Omental fat pad (tissue), 4 donors: ENCODE data around the gene HNRNPD. TPM values are rescaled to one million over a fixed set of nuclear protein-coding genes. Genes with fewer than 3 reads are reported as not detected.
"Not testable (repeated sequence)": the region's sequence is repeated elsewhere in the genome, so short reads cannot be mapped to it uniquely, and the experiment has no call there.

Source experiments
- ATAC-seq: fragments of 150-250 bp; one replicate; pipeline ENCODE4 v1.9.1; 2016; ENCODE audit warnings: mild to moderate bottlenecking, moderate library complexity; ENCODE audit not compliant: low FRiP score
- DNase-seq: peaks from one replicate; pipeline ENCODE4 v3.0.0-alpha.2; 2019; ENCODE audit warnings: low spot score
- total RNA-seq, 4 donors: library from RNA; depleted of rRNA; stranded (reverse); fragments of >200 nt; gene quantifications; one replicate each; pipeline ENCODE4 v1.1.0, GENCODE V29; 2016
- TF ChIP-seq, protein P1 (sequence below), 3 donors: fragments of 450-650 bp; IDR thresholded peaks; one replicate each; pipeline ENCODE4 v1.5.1; 2016 to 2017; ENCODE audit warnings: antibody characterized with exemption in 3 of 3, mild to moderate bottlenecking in 3 of 3, moderate library complexity in 2 of 3

HNRNPD gene, protein sequence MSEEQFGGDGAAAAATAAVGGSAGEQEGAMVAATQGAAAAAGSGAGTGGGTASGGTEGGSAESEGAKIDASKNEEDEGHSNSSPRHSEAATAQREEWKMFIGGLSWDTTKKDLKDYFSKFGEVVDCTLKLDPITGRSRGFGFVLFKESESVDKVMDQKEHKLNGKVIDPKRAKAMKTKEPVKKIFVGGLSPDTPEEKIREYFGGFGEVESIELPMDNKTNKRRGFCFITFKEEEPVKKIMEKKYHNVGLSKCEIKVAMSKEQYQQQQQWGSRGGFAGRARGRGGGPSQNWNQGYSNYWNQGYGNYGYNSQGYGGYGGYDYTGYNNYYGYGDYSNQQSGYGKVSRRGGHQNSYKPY
- 100 to 1,000 TPM in 1 of 4 donors, 10 to 100 TPM in 3; 69.2 to 108 (median 86.1) TPM for total RNA-seq

DNA sequence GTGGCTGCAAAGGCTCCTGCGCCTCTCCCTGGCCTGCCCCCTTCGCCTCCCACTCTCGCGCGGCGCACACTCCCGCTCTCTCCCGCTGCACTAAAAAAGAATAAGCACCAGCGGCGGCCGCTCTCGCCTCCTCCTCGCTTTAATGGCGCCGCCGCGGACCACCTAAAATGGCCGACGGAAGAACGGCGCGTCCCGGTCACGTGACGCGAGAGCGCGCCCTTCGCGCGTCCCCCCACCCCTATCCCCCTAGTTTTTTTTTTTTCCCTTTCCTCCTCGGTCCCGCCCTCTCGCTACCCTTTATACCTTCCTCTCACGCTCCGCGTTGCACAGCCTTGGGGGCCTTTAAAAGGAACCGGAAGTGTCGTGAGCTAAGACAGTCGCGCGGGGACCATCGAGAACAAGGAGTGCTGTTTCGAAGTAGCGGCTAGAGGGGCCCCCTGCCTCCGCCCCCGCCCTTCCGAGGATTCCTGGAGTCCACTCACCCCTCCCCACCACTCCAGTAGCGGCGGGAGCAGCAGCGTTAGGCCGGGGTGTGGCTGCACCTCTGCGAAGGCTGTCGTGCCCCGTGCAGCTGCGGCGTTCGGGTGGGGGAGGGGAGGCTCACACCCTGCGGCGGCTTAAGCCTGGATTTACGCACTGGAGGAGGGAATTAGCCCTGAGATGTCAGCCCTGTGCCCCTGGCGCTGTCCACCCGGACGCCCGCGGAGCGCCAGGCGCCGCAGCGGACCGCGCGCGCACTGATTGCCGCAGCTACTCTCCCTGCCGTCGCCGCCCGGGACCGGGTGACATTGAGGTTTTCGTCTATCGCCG is at the start of gene HNRNPD:
TSS of gene HNRNPD (minus strand) at position 176 of the 810 bp plus-strand sequence. CDS start 313 bp downstream, outside the sequence.
- DNase-seq: peak; percentile 89
- TF ChIP-seq, protein P1, sequence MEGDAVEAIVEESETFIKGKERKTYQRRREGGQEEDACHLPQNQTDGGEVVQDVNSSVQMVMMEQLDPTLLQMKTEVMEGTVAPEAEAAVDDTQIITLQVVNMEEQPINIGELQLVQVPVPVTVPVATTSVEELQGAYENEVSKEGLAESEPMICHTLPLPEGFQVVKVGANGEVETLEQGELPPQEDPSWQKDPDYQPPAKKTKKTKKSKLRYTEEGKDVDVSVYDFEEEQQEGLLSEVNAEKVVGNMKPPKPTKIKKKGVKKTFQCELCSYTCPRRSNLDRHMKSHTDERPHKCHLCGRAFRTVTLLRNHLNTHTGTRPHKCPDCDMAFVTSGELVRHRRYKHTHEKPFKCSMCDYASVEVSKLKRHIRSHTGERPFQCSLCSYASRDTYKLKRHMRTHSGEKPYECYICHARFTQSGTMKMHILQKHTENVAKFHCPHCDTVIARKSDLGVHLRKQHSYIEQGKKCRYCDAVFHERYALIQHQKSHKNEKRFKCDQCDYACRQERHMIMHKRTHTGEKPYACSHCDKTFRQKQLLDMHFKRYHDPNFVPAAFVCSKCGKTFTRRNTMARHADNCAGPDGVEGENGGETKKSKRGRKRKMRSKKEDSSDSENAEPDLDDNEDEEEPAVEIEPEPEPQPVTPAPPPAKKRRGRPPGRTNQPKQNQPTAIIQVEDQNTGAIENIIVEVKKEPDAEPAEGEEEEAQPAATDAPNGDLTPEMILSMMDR (IDR thresholded peaks at IDR 0.05): no peak
- peak; percentile 95 for ATAC-seq

DNA sequence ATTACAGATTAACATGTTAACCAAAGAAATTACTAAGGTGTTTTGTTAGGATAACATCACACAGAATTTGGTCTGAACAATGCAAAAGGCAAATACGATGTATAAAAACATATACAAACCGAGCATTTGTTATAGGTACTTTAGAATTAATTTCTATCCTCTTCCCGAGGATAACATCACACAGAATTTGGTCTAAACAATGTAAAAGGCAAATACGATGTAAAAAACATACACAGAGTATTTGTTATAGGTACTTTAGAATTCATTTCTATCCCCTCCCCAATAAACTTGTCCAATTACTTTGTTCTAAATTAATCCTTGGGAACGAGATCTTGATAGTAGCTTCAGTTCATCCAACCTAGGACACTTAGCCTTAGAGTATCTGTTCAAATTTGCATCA is 48.8 kb upstream of the HNRNPD start:
- TF ChIP-seq, protein P1 (IDR thresholded peaks at IDR 0.05): no peak
- DNase-seq: no peak
- no peak for ATAC-seq

DNA sequence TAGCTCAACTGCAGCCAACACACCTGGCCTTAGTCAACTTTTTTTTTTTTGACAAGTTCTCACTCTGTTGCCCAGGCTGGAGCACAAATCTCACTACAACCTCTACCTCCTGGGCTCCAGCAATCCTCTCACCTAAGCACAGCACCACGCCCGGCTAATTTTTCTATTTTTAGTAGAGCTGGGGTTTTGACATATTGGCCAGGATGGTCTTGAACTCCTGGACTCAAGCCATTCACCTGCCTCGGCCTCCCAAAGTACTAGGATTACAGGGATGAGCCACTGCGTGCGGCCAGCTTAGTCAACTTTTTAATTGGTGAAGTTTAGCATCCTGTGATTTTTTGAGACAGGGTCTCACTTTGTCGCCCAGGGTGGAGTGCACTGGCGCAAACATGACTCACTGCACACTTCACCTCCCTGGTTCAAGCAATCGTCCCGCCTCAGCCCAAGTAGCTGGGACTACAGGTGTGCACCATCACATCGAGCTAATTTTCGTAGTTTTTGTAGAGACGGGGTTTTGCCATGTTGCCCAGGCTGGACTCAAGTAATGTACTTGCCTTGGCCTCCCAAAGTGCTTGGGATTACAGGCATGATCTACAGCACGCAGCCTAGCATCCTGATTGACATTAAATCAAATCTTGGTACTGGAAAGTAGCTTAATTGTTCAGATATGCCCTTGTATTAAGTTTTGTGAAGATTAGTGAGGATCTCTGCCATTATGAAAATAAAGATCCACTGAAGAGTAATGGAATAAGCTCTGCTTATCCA is 48.2 kb upstream of the HNRNPD start:
- TF ChIP-seq, protein P1 (IDR thresholded peaks at IDR 0.05): no peak
- DNase-seq: no peak
- ATAC-seq: no peak

DNA sequence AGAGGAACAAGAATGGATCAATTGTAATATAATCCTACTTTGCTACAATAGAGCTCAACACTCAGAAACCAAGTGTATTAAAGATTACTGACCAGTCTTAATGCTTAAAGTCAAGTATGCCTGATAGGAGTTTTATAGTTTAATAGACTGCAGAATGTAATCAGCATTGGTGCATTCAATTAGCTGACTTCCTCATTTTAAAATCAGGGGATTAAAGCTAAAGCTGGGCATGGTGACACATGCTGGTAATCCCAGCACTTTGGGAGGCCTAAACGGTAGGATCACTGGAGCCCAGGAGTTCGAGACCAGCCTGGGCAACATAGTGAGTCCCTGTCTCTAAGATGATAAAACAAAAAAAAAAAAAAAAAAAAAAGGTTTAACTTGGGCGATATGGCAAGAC is 45.7 kb upstream of the HNRNPD start:
- no peak for ATAC-seq
- TF ChIP-seq, protein P1 (IDR thresholded peaks at IDR 0.05): no peak
- no peak for DNase-seq

DNA sequence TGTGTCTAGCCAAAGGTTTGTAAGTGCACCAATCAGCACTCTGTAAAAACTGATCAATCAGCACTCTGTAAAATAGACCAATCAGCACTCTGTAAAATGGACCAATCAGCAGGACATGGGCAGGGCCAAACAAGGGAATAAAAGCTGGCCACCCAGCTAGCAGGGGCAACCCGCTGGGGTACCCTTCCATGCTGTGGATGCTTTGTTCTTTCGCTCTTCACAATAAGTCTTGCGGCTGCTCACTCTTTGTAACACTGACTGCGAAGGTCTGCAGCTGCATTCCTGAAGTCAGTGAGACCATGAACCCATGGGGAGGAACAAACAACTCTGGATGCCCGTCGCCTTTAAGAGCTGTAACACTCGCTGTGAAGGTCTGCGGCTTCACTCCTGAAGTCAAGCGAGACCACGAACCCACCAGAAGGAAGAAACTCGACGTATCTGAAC is 42.2 kb upstream of the HNRNPD start:
- ATAC-seq: no peak
- DNase-seq: no peak
- TF ChIP-seq, protein P1 (IDR thresholded peaks at IDR 0.05): no peak

DNA sequence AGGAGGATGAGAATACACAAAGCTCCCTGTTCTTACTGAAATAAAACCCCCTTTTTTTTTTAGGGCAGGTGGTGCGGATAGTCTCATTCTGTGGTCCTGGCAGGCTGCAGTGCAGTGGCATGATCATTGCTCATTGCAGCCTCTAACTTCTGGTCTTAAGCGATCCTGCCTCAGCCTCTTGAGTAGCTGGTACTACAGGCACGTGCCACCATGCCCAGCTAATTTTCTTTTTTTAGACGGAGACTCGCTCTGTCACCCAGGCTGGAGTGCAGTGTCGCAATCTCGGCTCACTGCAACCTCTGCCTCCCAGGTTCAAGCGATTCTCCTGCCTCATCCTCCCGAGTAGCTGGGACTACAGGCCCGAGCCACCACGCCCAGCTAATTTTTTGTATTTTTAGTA is 41.3 kb upstream of the HNRNPD start:
- not testable (repeated sequence) for DNase-seq, ATAC-seq

DNA sequence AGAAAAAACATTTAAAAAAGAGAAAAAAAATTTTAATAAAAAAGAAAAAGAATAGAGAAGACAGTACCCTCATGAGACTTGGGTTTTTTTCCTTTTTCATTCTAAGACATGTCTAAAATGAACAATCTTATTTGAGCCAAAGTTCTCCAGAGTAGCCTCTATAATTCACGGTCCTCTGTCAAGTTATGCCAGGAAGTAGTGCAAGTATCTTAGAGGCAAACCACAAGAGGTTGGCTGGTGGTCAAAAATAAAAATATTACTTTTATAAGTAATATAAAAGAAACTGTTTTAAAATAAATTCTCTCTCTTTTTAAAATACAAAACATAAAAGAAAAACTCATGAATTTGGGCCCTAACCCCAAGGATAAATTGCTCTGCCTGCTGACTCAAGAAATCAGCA is 29.9 kb upstream of the HNRNPD start:
- DNase-seq (no peak), ATAC-seq (no peak)
- TF ChIP-seq, protein P1 (IDR thresholded peaks at IDR 0.05): no peak
